NT2/D1 (cell line): ENCODE results near the gene XRN1.
"Not testable (repeated sequence)": the region's sequence is repeated elsewhere in the genome, so short reads cannot be mapped to it uniquely, and the experiment has no call there.

Experiments
- SUZ12 ChIP-seq: IDR thresholded peaks from 2 replicates; pipeline ENCODE4 v1.6.1; 2011; ENCODE audit not compliant: insufficient read length, insufficient read depth; ENCODE audit errors: extremely low read depth
- YY1 ChIP-seq: IDR thresholded peaks from 2 replicates; pipeline ENCODE4 v1.6.1; 2011; ENCODE audit not compliant: insufficient read length, insufficient read depth
- ZNF274 ChIP-seq: IDR thresholded peaks from 2 replicates; pipeline ENCODE4 v1.6.1; 2011; ENCODE audit warnings: mild to moderate bottlenecking, low read depth, low read length

DNA sequence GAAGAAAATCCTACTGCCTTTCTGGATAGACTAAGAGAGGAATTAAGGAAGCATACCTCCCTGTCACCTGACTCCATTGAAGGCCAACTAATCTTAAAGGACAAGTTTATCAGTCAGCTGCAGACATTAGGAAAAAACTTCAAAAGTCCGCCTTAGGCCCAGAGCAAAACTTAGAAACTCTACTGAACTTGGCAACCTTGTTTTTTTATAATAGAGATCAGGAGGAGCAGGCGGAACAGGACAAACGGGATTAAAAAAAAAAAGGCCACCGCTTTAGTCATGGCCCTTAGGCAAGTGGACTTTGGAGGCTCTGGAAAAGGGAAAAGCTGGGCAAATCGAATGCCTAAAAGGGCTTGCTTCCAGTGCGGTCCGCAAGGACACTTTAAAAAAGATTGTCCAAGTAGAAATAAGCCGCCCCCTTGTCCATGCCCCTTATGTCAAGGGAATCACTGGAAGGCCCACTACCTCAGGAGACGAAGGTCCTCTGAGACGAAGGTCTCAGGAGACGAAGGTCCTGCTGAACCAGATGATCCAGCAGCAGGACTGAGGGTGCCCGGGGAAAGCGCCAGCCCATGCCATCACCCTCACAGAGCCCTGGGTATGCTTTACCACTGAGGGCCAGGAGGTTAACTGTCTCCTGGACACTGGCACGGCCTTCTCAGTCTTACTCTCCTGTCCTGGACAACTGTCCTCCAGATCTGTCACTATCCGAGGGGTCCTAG is 8.2 kb downstream of the XRN1 start:
- not testable (repeated sequence) for TF ChIP-seq ZNF274, SUZ12, YY1
